Activated gamma-delta T cell treated with Interleukin-2 at 50 U/mL for 16 hours (primary cell): ENCODE data around the gene AP2M1.

ENCODE experiments used
- DNase-seq: peaks from one replicate; pipeline ENCODE4 v3.0.0-alpha.2; 2020

AP2M1 gene

DNA sequence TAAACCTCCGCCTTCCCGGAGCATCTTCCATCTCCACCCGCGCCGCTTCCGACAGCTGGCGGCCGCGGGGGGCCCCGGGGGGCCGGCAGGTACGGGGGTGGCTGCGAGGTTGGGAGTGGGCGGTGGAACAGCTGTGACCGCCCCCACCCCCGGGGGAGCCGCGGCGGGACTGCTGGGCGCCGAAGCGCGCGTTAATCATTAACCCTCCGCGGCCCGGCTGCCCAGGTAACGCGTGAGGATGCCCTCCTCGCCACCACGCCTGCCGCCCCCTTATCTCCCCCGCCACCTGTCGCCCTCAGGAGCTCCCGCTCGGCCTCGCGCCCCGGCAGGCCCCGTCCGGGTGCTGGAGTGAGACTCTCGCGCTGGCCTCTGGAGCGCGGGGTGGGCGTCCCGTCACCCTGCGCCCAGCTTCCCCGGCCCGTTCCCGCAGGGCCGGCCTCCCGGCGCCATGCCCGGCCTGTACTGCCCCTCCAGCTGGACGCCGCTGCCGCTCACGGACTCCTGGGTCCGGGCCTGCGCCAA lies 55.5 kb downstream of the AP2M1 start:
- no peak for DNase-seq

DNA sequence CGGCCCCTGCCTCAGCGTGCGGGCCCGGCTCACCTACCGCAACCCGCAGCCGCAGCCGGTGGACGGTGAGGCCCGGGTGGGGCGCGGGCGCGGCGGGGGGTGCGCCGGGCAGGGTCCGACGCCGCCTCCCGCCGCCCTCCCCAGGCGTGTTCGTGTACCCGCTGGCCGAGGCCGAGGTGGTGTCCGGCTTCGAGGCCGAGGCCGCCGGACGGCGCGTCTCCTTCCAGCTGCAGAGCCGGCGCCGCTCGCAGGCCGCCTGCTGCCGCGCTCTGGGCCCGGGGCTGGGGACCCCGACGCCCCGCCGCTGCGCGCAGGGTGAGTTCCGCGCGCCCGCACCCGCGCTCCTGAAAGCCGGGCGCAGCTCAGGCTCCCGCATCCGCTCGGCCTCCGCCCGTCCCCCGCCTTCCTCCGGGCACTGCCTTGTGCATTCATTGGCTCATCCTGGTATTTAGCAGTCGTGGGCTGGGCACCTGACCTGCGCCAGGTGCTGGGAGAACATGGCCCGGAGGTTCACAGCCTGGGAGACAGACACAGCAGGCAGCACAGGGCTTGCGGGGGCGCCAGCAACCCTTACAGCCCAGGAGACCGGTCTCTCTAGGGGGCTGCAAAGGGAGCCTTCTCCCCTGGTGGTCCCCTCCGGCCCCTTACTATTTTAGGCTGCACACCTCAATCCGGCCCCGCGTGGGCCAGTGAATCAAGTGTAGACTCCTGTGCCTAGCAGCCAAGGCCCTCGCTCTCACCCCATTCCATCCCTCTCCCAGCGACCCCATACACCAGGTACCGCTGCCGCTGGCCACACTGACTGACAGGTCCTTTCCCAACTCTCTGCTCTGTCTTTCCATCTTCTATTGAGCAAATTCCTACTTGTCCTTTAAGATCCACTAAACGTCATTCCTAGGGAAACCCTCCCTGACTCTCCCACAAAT lies 56.2 kb downstream of the AP2M1 start:
- no peak for DNase-seq

DNA sequence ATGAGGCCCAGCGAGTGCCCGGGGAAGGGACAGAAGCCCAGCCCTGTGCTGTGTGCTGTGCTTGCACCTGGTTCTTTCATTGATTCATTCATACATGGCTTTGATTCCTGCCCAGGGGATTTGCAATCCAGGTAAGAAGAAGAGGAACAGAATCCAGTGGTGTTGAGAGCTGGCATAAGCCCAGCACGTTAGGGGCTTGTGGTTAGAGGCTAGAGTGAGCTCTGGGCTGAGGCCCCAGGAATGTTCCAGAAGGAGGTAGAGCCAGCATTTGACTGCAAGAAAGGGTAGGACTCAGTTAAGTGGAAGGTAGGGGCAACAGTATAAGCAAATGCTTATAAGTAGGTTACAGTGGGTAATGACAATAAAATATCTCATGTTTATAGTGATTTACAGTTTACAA lies 57.0 kb downstream of the AP2M1 start:
- DNase-seq = no peak

DNA sequence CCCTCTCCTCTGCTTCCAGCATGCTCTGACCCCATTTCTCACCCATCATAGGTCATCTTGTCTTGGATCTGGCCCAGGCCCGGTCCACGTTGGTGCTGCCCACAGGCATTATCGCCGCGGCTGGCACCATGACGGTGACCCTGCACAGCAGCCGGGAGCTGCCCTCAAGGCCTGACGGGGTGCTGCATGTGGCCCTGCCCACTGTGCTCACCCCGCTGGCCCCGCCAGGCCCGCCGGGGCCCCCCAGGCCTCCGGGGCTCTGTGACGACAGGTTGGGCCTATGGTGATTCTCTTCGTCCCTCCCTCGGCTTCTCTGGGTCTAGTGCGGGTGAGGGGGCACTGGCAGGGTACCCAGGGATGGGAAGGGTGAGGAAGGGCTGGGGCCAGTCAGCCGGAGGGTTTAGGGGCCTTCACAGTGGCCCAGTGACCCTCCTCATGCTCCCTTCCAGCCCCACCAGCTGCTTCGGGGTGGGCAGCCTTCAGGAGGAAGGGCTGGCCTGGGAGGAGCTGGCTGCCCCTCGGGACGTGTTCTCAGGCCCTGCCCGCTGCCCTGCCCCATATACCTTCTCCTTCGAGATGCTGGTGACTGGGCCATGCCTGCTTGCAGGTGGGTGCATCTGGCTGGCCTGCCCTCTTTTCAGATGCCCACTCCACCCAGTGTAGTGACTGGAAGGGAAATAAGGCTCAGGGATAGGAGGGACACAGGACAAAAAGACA lies 58.6 kb downstream of the AP2M1 start:
- no peak for DNase-seq
